NK-92 treated with Interleukin-12 subunit alpha and Interleukin-12 subunit beta, amount 100 ng/mL, for 24 hours (cell line): ENCODE measurements around the gene CAP1.
A peak's percentile ranks its signal among the peaks of the same experiment; 100 is the strongest.
"Not testable (repeated sequence)": the region's sequence is repeated elsewhere in the genome, so short reads cannot be mapped to it uniquely, and the experiment has no call there.

Source experiments
- DNase-seq: peaks from one replicate; lab custom pipeline; 2025; lab: John Stamatoyannopoulos, UW

The CAP1 gene

GRCh38 chr1:40032240-40032891 lies 8.2 kb upstream of the CAP1 start:
- DNase-seq, result no peak

GRCh38 chr1:40034869-40035268 lies 5.7 kb upstream of the CAP1 start:
- no peak for DNase-seq

GRCh38 chr1:40036574-40036973 lies 4.0 kb upstream of the CAP1 start:
- DNase-seq, result no peak

- not testable (repeated sequence) for DNase-seq
Observed at GRCh38 chr1:40037254-40037653, 3.3 kb upstream of the CAP1 start.

GRCh38 chr1:40038697-40039096 lies 1.8 kb upstream of the CAP1 start:
- no peak for DNase-seq

GRCh38 chr1:40039245-40039756 lies 1.2 kb upstream of the CAP1 start:
- no peak for DNase-seq

- peak; percentile 86 for DNase-seq
Observed at GRCh38 chr1:40039757-40040510, 595 bp upstream of the CAP1 start.

GRCh38 chr1:40041466-40041838 lies 923 bp downstream of the CAP1 start:
- DNase-seq, result no peak

- no peak for DNase-seq
Observed at GRCh38 chr1:40042341-40042740, 1.8 kb downstream of the CAP1 start.

GRCh38 chr1:40044110-40044509 lies 3.6 kb downstream of the CAP1 start:
- no peak for DNase-seq

- no peak for DNase-seq
Observed at GRCh38 chr1:40045182-40045581, 4.7 kb downstream of the CAP1 start.

- DNase-seq, result no peak
Observed at GRCh38 chr1:40045766-40046165, 5.2 kb downstream of the CAP1 start.

GRCh38 chr1:40047276-40047675 lies 6.7 kb downstream of the CAP1 start:
- no peak for DNase-seq

- DNase-seq, result no peak
Observed at GRCh38 chr1:40047769-40048168, 7.2 kb downstream of the CAP1 start.

GRCh38 chr1:40049725-40050124 lies 9.2 kb downstream of the CAP1 start:
- no peak for DNase-seq

GRCh38 chr1:40050863-40051262 lies 10.3 kb downstream of the CAP1 start:
- DNase-seq, result no peak

GRCh38 chr1:40053138-40053887 lies 12.8 kb downstream of the CAP1 start:
- DNase-seq, result no peak

- no peak for DNase-seq
Observed at GRCh38 chr1:40056519-40057309, 16.2 kb downstream of the CAP1 start.

GRCh38 chr1:40057310-40058030 lies 16.9 kb downstream of the CAP1 start:
- DNase-seq, result no peak

- no peak for DNase-seq
Observed at GRCh38 chr1:40058097-40058452, 17.5 kb downstream of the CAP1 start.
